T-helper 17 cell (primary cell): ENCODE measurements around the gene TP53INP2. TPM values are rescaled to one million over a fixed set of nuclear protein-coding genes. Genes with fewer than 3 reads are reported as not detected.

Source experiments
- ATAC-seq: fragments of 150-1000 bp; cut with Tn5 transposase; 2 replicates; pipeline ENCODE4 v1.10.0; 2021; ENCODE audit warnings: mild to moderate bottlenecking, moderate library complexity
- DNase-seq, 3 donors: peaks; one replicate each; pipeline versions ENCODE4 v3.0.0 to v3.0.0-alpha.2; 2020 to 2021
- H3K9me3 ChIP-seq: one replicate; pipeline ENCODE4 v1.7.0; 2013; ENCODE audit warnings: low read length, mild to moderate bottlenecking; ENCODE audit not compliant: control insufficient read depth, poor library complexity, severe bottlenecking
- H3K27ac Mint-ChIP-seq: one replicate; pipeline ENCODE4 v1.8.0; 2022; ENCODE audit warnings: mild to moderate bottlenecking, moderate library complexity, mixed read lengths
- H3K27me3 Mint-ChIP-seq: one replicate; pipeline ENCODE4 v1.8.0; 2022; ENCODE audit warnings: mixed read lengths
- H3K36me3 Mint-ChIP-seq: one replicate; pipeline ENCODE4 v1.8.0; 2022; ENCODE audit warnings: low read depth, mixed read lengths
- H3K4me1 Mint-ChIP-seq: one replicate; pipeline ENCODE4 v1.8.0; 2022; ENCODE audit warnings: mild to moderate bottlenecking, mixed read lengths
- H3K4me3 Mint-ChIP-seq: one replicate; pipeline ENCODE4 v1.8.0; 2022; ENCODE audit warnings: mild to moderate bottlenecking, moderate library complexity, mixed read lengths
- total RNA-seq, 4 donors: library from RNA in 2 of 4; stranded (reverse) in 2 of 4; gene quantifications; one replicate each; pipeline ENCODE4 v1.2.3 and lab custom pipeline; 2022 to 2026

TP53INP2 gene
- total RNA-seq, 2 donors from 2014 or later, result 62.0 to 62.4 TPM

- Mint-ChIP-seq H3K27me3 (no peaks in the 10 kb centered on the region), H3K4me3 (no peak overlapping the region), H3K27ac (no peak overlapping the region), H3K4me1 (peaks cover 2% of the 10 kb centered on the region), H3K36me3 (peaks cover 4% of the 10 kb centered on the region)
- ATAC-seq, result no peak
- no peaks in the 10 kb centered on the region for H3K9me3 ChIP-seq
- DNase-seq, result no peak
Observed at GRCh38 chr20:34751453-34751852, 47.3 kb downstream of the TP53INP2 start.

DNA sequence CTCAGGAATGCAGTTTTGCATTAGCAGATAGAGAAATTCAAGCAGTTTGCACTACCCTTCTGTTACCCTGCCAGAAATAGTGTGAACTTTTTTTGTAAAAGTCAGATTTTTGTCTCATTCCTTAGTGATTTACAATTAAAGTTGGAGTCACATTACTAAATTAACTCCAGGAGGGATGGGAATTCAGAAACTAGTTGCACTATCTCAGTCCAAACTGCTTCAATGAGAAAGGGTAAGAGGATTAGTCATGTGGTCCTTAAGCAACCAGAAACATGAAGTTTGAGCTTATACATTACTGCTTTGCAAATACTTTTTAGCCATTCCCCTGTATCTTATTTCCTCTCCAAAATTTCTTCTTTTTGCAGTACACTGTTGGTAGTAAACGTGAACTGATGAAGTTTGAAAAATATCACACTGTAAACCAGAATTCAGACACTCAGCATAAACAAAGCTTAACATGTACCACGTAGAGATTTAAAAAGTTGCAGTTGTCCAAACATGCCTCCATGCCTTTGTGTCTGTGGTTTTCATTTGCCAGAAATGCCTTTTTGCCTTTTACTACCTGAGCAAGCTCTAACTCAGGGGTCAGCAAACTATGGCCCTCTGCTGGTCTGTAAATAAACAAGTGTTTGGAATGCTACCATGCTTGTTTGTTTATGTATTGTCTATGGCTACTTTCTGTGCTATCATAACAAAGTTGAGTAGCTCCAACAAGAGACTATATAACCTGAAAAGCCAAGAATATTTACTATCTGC lies 49.7 kb downstream of the TP53INP2 start:
- H3K9me3 ChIP-seq, result no peaks in the 10 kb centered on the region
- ATAC-seq (no peak), DNase-seq (no peak)
- H3K4me3 Mint-ChIP-seq, result no peak overlapping the region
- peaks cover 2% of the 10 kb centered on the region for H3K4me1 Mint-ChIP-seq
- no peak overlapping the region for H3K27ac Mint-ChIP-seq
- no peaks in the 10 kb centered on the region for H3K27me3 Mint-ChIP-seq
- H3K36me3 Mint-ChIP-seq, result peaks cover 12% of the 10 kb centered on the region

- ATAC-seq (no peak), DNase-seq (no peak)
- peaks cover 2% of the 10 kb centered on the region for H3K4me1 Mint-ChIP-seq
- no peak overlapping the region for H3K27ac Mint-ChIP-seq
- no peak overlapping the region for H3K4me3 Mint-ChIP-seq
- no peaks in the 10 kb centered on the region for H3K27me3 Mint-ChIP-seq
- peaks cover 10% of the 10 kb centered on the region for H3K36me3 Mint-ChIP-seq
- H3K9me3 ChIP-seq, result no peaks in the 10 kb centered on the region
Observed at GRCh38 chr20:34754611-34755010, 50.5 kb downstream of the TP53INP2 start.

DNA sequence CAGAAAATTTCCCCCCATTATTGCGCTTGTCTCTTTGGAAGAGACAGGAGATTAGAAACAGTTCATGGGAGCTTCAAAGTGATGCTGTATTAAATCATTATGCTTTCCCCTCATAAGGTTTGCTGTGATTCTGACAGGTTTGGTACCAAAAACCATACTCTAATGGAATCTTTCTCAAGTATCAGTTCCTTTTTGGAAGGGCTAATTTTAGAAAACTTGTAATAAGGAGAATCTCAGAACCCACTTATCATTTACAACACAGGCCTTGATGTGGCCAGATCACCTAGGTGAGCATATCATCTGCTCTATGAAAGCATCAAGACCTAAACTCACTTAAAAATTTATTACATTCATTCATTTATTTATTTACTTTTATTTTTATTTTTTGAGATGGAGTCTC lies 51.2 kb downstream of the TP53INP2 start:
- no peaks in the 10 kb centered on the region for H3K27me3 Mint-ChIP-seq
- H3K4me3 Mint-ChIP-seq, result no peak overlapping the region
- no peak for ATAC-seq
- H3K4me1 Mint-ChIP-seq, result peaks cover 2% of the 10 kb centered on the region
- no peaks in the 10 kb centered on the region for H3K9me3 ChIP-seq
- H3K36me3 Mint-ChIP-seq, result peaks cover 10% of the 10 kb centered on the region
- no peak overlapping the region for H3K27ac Mint-ChIP-seq
- DNase-seq, result no peak

DNA sequence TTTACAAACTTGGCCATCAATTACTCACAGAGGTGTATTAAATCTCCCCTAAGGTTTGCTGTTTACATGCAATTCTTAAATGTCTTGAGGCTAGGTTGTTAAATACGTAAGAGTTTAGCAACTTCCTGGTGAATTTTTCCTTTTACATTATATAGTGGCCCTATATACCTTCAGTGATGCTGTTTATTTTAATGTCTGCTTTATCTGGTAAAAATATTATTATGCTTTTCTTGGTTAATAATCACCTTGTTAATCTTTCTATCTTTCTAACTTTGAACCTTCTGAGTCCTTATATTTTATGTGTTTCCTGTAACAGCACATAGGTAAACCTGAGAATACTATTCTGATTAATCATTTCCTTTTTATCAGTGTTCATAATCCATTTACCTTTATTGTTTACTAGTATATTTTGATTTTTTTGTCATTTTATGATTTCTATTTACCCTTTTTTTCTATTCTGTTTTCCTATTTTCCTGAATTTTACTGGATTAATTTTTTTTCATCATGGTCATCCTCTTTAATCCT lies 57.9 kb downstream of the TP53INP2 start:
- Mint-ChIP-seq H3K4me3 (no peak overlapping the region), H3K27me3 (no peaks in the 10 kb centered on the region), H3K36me3 (peaks cover 9% of the 10 kb centered on the region), H3K4me1 (peaks cover 2% of the 10 kb centered on the region), H3K27ac (no peak overlapping the region)
- DNase-seq (no peak), ATAC-seq (no peak)
- no peaks in the 10 kb centered on the region for H3K9me3 ChIP-seq

Other genes starting within 250 kb of the TP53INP2 start
- gene DYNLRB1, start 187.9 kb upstream of the TP53INP2 start, total RNA-seq, result 10 to 100 TPM; 52.8 to 62.0 TPM
- gene MAP1LC3A, start 145.6 kb upstream of the TP53INP2 start, total RNA-seq, result 10 to 100 TPM; 11.7 to 13.7 TPM
- gene PIGU, start 27.3 kb upstream of the TP53INP2 start, total RNA-seq, result 10 to 100 TPM in 1 of 2 donors, 1 to 10 TPM in 1; 8.4 to 10.2 TPM
- gene NCOA6, start 121.3 kb downstream of the TP53INP2 start, total RNA-seq, result 10 to 100 TPM; 26.3 to 30.7 TPM
- 10 to 100 TPM; 15.0 to 20.2 TPM for gene GGT7, start 168.5 kb downstream of the TP53INP2 start, total RNA-seq
- gene ACSS2, start 172.3 kb downstream of the TP53INP2 start, total RNA-seq, result 10 to 100 TPM; 15.0 to 15.6 TPM